GM23338 (cell line): ENCODE data around the gene PGRMC2. TPM values are rescaled to one million over a fixed set of nuclear protein-coding genes. Genes with fewer than 3 reads are reported as not detected.

ENCODE experiments used
- ATAC-seq: fragments of 200-7000 bp; cut with Tn5 transposase; 3 replicates; pipeline ENCODE4 v1.9.1; 2020
- DNase-seq: peaks from one replicate; pipeline ENCODE4 v3.0.0-alpha.2; 2015; ENCODE audit warnings: low spot score
- H2AFZ ChIP-seq: fragments of 200-600 bp; sonication (generic); 2 replicates; pipeline ENCODE4 v1.8.0; 2016; ENCODE audit warnings: antibody characterized with exemption, mild to moderate bottlenecking, moderate library complexity
- H3F3A ChIP-seq: fragments of 200-600 bp; sonication (generic); replicated peaks from 2 replicates; pipeline ENCODE4 v1.8.0; 2017; ENCODE audit warnings: antibody characterized with exemption, mixed run types, low read depth
- H3K27ac ChIP-seq: fragments of 200-600 bp; sonication (generic); 2 replicates; pipeline ENCODE4 v1.6.1; 2016; ENCODE audit warnings: low read depth
- H3K27me3 ChIP-seq: fragments of 200-600 bp; sonication (generic); 2 replicates; pipeline ENCODE4 v1.8.0; 2016; ENCODE audit warnings: mild to moderate bottlenecking, mixed run types, moderate library complexity; ENCODE audit not compliant: insufficient read depth
- H3K36me3 ChIP-seq: fragments of 200-600 bp; sonication (generic); 2 replicates; pipeline ENCODE4 v1.8.0; 2016; ENCODE audit warnings: mild to moderate bottlenecking; ENCODE audit not compliant: insufficient read depth
- H3K4me1 ChIP-seq: fragments of 200-600 bp; sonication (generic); 2 replicates; pipeline ENCODE4 v1.8.0; 2016; ENCODE audit warnings: mild to moderate bottlenecking, moderate library complexity; ENCODE audit not compliant: insufficient read depth
- H3K4me2 ChIP-seq: fragments of 200-600 bp; sonication (generic); 2 replicates; pipeline ENCODE4 v1.7.1; 2017; ENCODE audit warnings: mixed run types
- H3K4me3 ChIP-seq: fragments of 200-600 bp; sonication (generic); 2 replicates; pipeline ENCODE4 v1.6.1; 2016; ENCODE audit warnings: mixed run types
- H3K79me2 ChIP-seq: fragments of 200-600 bp; sonication (generic); replicated peaks from 2 replicates; pipeline ENCODE4 v1.8.0; 2017; ENCODE audit warnings: mild to moderate bottlenecking; ENCODE audit not compliant: insufficient read depth
- H3K9me2 ChIP-seq: fragments of 200-600 bp; sonication (generic); 2 replicates; pipeline ENCODE4 v1.8.0; 2017; ENCODE audit not compliant: insufficient read depth
- H4K20me1 ChIP-seq: fragments of 200-600 bp; sonication (generic); replicated peaks from 2 replicates; pipeline ENCODE4 v1.8.0; 2017; ENCODE audit warnings: mild to moderate bottlenecking; ENCODE audit not compliant: insufficient read depth
- H3K27ac Mint-ChIP-seq: 2 replicates; pipeline ENCODE4 v1.8.0; 2020; ENCODE audit warnings: inconsistent platforms, mild to moderate bottlenecking, moderate library complexity, mixed read lengths
- H3K27me3 Mint-ChIP-seq: 3 replicates; pipeline ENCODE4 v1.8.0; 2022; ENCODE audit warnings: low read depth, mild to moderate bottlenecking, moderate library complexity, mixed read lengths, inconsistent platforms; ENCODE audit not compliant: insufficient read depth, poor library complexity
- H3K36me3 Mint-ChIP-seq: 3 replicates; pipeline ENCODE4 v1.8.0; 2021; ENCODE audit warnings: low read depth, mild to moderate bottlenecking, inconsistent platforms, moderate library complexity, mixed read lengths
- H3K4me1 Mint-ChIP-seq: 3 replicates; pipeline ENCODE4 v1.8.0; 2020; ENCODE audit warnings: mild to moderate bottlenecking, inconsistent platforms, mixed read lengths
- H3K4me3 Mint-ChIP-seq: 3 replicates; pipeline ENCODE4 v1.8.0; 2021; ENCODE audit warnings: moderate library complexity, mild to moderate bottlenecking, inconsistent platforms, mixed read lengths
- H3K9me3 Mint-ChIP-seq: 3 replicates; pipeline ENCODE4 v1.8.0; 2020; ENCODE audit warnings: moderate library complexity, mild to moderate bottlenecking, inconsistent platforms, mixed read lengths
- CREB1 ChIP-seq: fragments of 250-450 bp; sonication (Bioruptor Pico); IDR thresholded peaks from 2 replicates; pipeline ENCODE4 v1.5.0; 2020; ENCODE audit warnings: low read depth, mild to moderate bottlenecking, moderate library complexity
- EZH2 ChIP-seq: fragments of 200-600 bp; sonication (generic); IDR thresholded peaks from one replicate; pipeline ENCODE4 v1.8.0; 2017; ENCODE audit warnings: antibody characterized with exemption, mild to moderate bottlenecking, low read depth; ENCODE audit not compliant: unreplicated experiment
- EZH2phosphoT487 ChIP-seq: fragments of 200-600 bp; sonication (generic); IDR thresholded peaks from one replicate; pipeline ENCODE4 v1.8.1; 2018; ENCODE audit warnings: antibody characterized with exemption; ENCODE audit not compliant: unreplicated experiment
- POLR2AphosphoS5 ChIP-seq: IDR thresholded peaks from 2 replicates; pipeline ENCODE4 v1.6.1; 2016; ENCODE audit warnings: antibody characterized with exemption, low read depth
- STAT1 ChIP-seq: IDR thresholded peaks from one replicate; pipeline ENCODE4 v1.6.1; 2016; ENCODE audit warnings: antibody characterized with exemption; ENCODE audit not compliant: unreplicated experiment
- ZNF114 ChIP-seq: fragments of 250-450 bp; sonication (Bioruptor Pico); IDR thresholded peaks from 2 replicates; pipeline ENCODE4 v1.5.0; 2020; ENCODE audit warnings: mild to moderate bottlenecking, moderate library complexity
- ZNF331 ChIP-seq: fragments of 250-450 bp; sonication (Bioruptor Pico); IDR thresholded peaks from 2 replicates; pipeline ENCODE4 v1.5.0; 2020; ENCODE audit warnings: low read depth, mild to moderate bottlenecking, moderate library complexity
- polyA plus RNA-seq: library from polyadenylated mRNA; unstranded; fragments of >200 nt; fragmentation: Nextera tagmentation; extraction: Ambion mirVana; gene quantifications from 2 replicates; pipeline ENCODE4 v1.2.1, GENCODE V29; 2016
- total RNA-seq: library from RNA; depleted of rRNA; stranded (reverse); fragments of >200 nt; shearing (Covaris generic); gene quantifications from 2 replicates; pipeline ENCODE4 v1.2.3, GENCODE V29; 2014
- TF ChIP-seq, protein P1 (sequence below), 2 experiments: fragments of 200-600 bp in 1 of 2; sonication (generic) in 1 of 2; conservative IDR thresholded peaks; 2 replicates each; pipeline versions ENCODE4 v1.5.1 to v1.6.1; 2016 to 2017; ENCODE audit warnings: antibody characterized with exemption in 2 of 2, low read depth in 2 of 2, mild to moderate bottlenecking in 2 of 2, moderate library complexity in 1 of 2
- TF ChIP-seq, protein P2 (sequence below): IDR thresholded peaks from one replicate; pipeline ENCODE4 v1.6.1; 2018; ENCODE audit warnings: antibody characterized with exemption; ENCODE audit not compliant: unreplicated experiment
- TF ChIP-seq, protein P3 (sequence below): IDR thresholded peaks from 2 replicates; pipeline ENCODE4 v1.6.1; 2016; ENCODE audit warnings: antibody characterized with exemption

Gene PGRMC2
- total and polyA plus RNA-seq, 2 experiments from 2014 or later, result 40.2 to 61.9 TPM

DNA sequence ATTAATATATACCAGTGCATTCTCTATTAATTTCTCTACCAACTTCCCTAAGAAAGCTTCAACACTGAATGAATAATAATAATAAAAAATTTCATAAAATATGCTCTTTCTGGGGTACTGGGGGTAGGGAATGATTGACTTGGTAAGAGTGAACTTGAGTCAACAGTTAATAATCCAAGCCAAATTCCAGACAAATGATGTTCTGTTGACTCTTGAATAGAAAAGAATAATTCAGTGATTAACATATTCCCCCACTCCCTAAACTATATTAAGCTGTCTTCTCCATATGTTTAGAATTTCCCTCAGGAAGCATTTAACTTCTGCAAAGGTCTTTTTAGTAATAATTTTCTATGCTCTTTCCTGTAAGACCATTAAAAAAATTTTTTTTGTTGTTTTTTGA lies 12.3 kb downstream of the PGRMC2 start (continued):
- TF ChIP-seq, protein P1, sequence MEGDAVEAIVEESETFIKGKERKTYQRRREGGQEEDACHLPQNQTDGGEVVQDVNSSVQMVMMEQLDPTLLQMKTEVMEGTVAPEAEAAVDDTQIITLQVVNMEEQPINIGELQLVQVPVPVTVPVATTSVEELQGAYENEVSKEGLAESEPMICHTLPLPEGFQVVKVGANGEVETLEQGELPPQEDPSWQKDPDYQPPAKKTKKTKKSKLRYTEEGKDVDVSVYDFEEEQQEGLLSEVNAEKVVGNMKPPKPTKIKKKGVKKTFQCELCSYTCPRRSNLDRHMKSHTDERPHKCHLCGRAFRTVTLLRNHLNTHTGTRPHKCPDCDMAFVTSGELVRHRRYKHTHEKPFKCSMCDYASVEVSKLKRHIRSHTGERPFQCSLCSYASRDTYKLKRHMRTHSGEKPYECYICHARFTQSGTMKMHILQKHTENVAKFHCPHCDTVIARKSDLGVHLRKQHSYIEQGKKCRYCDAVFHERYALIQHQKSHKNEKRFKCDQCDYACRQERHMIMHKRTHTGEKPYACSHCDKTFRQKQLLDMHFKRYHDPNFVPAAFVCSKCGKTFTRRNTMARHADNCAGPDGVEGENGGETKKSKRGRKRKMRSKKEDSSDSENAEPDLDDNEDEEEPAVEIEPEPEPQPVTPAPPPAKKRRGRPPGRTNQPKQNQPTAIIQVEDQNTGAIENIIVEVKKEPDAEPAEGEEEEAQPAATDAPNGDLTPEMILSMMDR (conservative IDR thresholded peaks at IDR 0.05; ENCODE audit: low read depth in 2 of 2), result no peak
- TF ChIP-seq, protein P2, sequence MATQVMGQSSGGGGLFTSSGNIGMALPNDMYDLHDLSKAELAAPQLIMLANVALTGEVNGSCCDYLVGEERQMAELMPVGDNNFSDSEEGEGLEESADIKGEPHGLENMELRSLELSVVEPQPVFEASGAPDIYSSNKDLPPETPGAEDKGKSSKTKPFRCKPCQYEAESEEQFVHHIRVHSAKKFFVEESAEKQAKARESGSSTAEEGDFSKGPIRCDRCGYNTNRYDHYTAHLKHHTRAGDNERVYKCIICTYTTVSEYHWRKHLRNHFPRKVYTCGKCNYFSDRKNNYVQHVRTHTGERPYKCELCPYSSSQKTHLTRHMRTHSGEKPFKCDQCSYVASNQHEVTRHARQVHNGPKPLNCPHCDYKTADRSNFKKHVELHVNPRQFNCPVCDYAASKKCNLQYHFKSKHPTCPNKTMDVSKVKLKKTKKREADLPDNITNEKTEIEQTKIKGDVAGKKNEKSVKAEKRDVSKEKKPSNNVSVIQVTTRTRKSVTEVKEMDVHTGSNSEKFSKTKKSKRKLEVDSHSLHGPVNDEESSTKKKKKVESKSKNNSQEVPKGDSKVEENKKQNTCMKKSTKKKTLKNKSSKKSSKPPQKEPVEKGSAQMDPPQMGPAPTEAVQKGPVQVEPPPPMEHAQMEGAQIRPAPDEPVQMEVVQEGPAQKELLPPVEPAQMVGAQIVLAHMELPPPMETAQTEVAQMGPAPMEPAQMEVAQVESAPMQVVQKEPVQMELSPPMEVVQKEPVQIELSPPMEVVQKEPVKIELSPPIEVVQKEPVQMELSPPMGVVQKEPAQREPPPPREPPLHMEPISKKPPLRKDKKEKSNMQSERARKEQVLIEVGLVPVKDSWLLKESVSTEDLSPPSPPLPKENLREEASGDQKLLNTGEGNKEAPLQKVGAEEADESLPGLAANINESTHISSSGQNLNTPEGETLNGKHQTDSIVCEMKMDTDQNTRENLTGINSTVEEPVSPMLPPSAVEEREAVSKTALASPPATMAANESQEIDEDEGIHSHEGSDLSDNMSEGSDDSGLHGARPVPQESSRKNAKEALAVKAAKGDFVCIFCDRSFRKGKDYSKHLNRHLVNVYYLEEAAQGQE, result no peak
- no peak for TF ChIP-seq POLR2AphosphoS5
- no peak for TF ChIP-seq CREB1 (CRISPR knock-in tag)
- TF ChIP-seq EZH2, result no peak
- TF ChIP-seq ZNF331, result no peak
- TF ChIP-seq, protein P3, sequence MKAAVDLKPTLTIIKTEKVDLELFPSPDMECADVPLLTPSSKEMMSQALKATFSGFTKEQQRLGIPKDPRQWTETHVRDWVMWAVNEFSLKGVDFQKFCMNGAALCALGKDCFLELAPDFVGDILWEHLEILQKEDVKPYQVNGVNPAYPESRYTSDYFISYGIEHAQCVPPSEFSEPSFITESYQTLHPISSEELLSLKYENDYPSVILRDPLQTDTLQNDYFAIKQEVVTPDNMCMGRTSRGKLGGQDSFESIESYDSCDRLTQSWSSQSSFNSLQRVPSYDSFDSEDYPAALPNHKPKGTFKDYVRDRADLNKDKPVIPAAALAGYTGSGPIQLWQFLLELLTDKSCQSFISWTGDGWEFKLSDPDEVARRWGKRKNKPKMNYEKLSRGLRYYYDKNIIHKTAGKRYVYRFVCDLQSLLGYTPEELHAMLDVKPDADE, result no peak

- no peaks in the 10 kb centered on the region for H3K4me1 Mint-ChIP-seq
- H4K20me1 ChIP-seq, result peaks cover 9% of the 10 kb centered on the region; the same call in 1 of the 2 replicates
- H3F3A ChIP-seq, result no peaks in the 10 kb centered on the region
- H3K4me3 ChIP-seq, result no peak overlapping the region
- peaks cover 3% of the 10 kb centered on the region for H3K27me3 Mint-ChIP-seq
- no peak overlapping the region for H3K27ac ChIP-seq
- H3K27me3 ChIP-seq, result no peaks in the 10 kb centered on the region
- H3K4me2 ChIP-seq, result no peak overlapping the region
- H2AFZ ChIP-seq, result no peak overlapping the region
- no peaks in the 10 kb centered on the region for H3K4me1 ChIP-seq
- H3K36me3 ChIP-seq, result peaks cover 22% of the 10 kb centered on the region; the same call in 1 of the 2 replicates
- no peak for ATAC-seq
- H3K79me2 ChIP-seq, result peaks cover 41% of the 10 kb centered on the region
- H3K9me2 ChIP-seq, result no peaks in the 10 kb centered on the region
- peaks cover 7% of the 10 kb centered on the region; the same call in 1 of the 3 replicates for H3K9me3 Mint-ChIP-seq
- H3K27ac Mint-ChIP-seq, result no peak overlapping the region
- H3K4me3 Mint-ChIP-seq, result no peak overlapping the region
- DNase-seq, result no peak
- H3K36me3 Mint-ChIP-seq, result peaks cover 23% of the 10 kb centered on the region
- TF ChIP-seq, protein P2, result no peak
- TF ChIP-seq EZH2phosphoT487 (no peak), STAT1 (no peak), ZNF114 (CRISPR knock-in tag) (no peak), CREB1 (CRISPR knock-in tag) (no peak), ZNF331 (no peak)
- TF ChIP-seq, protein P3, result no peak
These were observed 16.1 kb downstream of the PGRMC2 start for GRCh38 chr4:128271551-128271950.
